C1 segment of cervical spinal cord (tissue), 14 donors: ENCODE data around the gene SHANK1.
A peak's percentile ranks its signal among the peaks of the same experiment; 100 is the strongest.

ENCODE experiments used
- DNase-seq, 14 donors: peaks; one replicate each; lab custom pipeline; 2025; lab: John Stamatoyannopoulos, UW

Gene SHANK1

GRCh38 chr19:50711805-50712204 lies 7.8 kb downstream of the SHANK1 start:
- DNase-seq: no peak

DNA sequence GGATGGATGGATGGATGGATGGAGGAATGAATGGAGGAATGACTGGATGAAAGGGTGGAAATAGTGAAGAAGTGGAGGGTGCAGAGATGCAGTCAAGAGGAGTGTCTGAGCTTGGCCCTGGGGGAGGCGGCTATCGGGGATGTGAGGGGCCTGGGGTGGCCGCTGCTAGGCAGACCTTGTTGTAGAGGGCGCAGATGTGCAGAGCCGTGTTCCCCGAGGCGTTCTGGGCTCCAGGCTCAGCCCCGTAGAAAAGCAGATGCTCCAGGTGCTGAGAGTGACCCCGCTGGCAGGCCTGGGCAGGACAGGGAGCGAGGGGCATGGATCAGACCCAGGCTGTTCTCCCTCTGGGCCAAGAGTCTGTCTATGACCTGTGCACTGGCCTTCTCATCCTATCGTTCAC lies 8.4 kb downstream of the SHANK1 start:
- DNase-seq: no peak

DNA sequence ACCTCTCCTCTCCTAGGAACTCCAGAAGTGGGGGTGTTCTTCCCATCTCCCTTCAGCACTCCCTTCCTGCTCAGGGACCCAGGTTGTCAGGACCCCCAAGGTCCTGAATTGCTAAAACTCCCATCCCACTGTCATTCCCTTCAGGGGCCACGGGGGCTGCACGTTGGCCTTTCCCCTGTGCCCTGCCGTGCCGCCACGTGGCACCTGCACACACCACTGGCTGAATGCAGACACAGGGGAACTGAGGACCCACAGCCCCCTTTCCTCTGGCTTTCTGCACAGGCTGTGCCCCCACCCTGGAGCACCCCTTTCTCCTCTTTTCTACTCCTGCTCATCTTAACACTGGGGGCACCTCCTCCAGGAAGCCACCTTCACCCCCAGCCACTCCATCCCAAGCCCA lies 9.0 kb downstream of the SHANK1 start:
- DNase-seq: no peak

DNA sequence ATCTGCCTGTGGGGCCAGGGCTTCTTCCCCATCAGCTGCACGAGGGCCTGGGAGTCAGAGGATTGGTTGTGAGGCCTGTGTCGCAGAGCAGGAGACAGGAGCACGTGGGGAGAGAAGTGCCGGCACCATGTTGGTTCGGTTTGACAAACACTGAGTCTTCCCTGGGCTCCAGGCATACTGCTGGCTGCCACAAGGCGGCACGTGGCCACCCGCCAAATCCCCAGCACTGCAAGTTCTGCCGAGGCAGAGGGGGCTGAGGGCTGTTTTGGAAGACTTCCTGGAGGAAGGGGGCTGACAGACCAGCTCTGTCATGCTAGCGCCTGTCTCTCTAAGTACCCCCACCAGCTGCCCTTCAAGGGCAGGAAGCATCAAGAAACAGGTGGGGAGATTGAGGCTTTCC lies 9.5 kb downstream of the SHANK1 start:
- no peak for DNase-seq

- DNase-seq: no peak
These were observed 11.3 kb downstream of the SHANK1 start for GRCh38 chr19:50708179-50708879.

GRCh38 chr19:50706387-50706786 lies 13.2 kb downstream of the SHANK1 start:
- no peak for DNase-seq

GRCh38 chr19:50705422-50706019 lies 14.1 kb downstream of the SHANK1 start:
- no peak for DNase-seq

DNA sequence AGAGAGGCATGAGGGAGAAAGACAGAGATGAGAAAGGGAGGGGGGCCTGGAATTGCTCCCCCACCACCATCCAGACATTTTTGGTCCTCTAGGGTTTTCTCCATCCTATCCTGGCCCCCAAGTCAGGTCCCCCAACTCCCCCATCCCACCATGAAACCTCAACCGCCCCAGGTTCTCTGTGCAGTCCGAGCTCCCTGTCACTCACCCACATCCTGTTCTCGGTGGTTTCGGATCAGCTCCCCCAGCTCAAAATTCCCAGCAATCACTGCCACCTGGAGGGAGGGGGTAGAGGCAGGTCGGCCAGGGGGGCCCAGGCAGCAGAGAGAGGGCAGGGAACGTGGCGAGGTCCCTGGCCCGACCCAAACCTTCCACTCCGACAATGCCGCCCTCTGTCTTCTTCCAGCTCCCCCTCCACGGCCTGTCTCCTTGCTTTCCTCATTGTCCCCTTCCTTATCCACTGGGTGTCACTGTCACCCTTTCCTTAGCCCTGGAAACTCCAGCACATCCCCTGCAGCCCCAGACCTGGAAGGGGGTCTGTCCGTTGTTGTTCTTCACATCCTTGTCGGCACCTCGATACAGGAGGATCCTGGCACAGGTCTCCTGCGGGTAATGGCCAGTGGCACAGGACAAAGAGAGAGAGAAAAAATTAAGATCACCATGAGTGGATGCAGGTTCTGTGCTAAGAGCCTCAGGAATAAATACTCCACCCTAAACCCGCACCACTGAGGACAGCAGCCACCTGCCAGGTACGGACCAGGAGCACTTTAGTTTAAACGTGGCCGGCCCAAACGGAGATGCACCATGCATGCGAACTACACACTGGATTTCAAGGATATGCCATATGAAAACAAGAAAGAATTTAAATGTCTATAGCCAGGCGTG lies 15.4 kb downstream of the SHANK1 start:
- no peak for DNase-seq

DNA sequence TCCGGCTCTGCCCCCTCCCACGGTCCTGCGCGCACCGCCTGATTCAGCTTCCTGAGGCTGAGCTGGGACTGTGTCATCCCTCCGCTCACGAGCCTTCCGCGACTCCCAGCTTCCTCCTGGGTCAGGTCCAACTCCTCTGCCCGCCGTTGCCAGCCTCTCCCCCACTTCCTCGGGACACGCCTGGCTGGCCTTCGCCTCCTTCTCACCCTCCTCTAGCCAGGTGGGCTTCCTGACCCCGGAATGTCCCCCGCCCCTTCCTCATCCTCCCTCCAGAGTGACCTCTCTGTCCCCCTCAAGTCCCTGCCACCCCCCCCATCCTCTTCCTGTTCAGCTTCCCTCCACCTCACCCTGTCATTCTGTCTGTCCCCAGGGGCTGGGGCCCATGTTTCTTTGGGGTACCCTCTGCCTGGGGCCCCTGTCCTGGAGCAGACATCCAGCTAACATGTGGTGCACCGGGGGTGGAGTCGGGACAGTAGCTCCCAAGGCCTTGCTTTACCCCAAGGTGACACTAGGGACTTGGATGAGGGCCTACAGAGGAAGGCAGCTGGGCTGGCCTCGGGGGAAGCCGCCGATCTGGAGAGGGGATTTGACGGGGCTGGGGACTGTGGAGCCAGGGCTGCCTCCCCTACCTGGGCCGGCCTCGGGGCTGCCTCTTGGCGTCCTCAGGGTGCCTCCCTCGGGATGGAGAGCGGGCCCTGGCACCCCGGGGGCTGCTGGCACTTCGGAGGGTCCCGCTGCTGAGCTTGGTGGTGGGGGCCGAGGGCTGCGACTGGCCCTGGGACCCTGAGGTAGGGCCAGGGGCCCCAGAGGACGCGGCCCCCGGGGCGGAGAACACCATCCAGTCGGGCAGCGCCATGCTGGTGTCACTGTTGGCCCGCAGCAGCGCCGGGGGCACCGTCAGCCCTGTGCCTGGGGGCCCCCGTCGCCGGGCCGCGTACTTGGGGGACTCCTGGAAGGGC lies 16.5 kb downstream of the SHANK1 start:
- no peak for DNase-seq

DNA sequence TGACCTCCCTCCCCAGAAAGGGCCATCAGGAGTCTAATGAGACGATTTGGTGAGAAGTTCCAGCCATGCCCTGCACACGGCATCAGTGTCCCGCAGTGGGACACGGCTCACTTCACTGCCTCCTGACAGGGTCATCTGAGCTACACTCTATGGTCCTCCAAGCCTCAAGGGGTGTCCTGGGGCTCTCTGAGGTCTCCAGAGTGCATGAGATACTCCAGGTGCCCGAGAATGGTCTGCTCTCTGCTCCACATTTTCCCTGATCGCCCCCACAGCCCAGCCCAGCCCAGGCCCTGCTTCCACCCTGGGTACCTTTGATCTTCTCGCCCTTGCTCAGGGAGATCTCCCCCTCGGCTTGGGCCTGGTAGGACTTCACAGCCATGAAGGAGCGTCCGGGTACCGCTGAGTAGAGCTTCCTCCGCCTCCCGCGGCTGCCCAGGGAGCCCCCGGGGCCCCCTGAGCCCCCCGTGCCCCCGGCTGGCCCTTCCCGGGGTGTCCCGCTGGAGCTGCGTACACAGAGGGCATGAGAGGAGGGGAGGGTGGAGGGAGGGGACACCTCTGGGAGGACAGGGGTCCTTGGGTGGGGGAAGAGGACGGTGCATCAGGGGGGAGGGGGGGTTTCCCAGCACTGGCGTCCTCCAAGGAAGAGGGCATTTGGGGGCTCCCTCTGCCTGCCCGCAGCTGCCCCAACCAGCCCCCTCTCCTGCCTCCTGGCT lies 17.3 kb downstream of the SHANK1 start:
- DNase-seq: no peak

GRCh38 chr19:50701367-50701985 lies 18.1 kb downstream of the SHANK1 start:
- no peak for DNase-seq

GRCh38 chr19:50697414-50698124 lies 22.0 kb downstream of the SHANK1 start:
- no peak for DNase-seq

DNA sequence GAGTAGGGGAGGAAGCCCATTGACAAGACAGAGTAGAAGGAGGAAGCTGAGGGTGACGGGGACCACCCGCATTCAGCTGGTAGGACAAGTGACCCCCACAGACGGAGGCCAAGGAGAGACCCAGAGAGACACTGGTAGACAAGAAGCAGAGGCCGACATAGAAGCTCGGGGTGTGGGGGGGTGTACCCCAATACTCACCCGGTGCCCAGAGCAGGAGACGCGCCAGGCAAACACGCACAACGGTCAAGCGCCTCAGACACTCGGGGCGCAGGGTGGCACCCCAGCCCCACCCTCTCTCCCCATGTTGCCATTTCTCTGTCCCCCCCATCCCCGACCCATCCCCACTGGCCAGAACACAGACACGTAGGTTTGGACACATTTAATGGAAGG lies 23.5 kb downstream of the SHANK1 start:
- no peak for DNase-seq

- peak in 1 of 14 donors; percentile 68 for DNase-seq
These were observed 24.1 kb downstream of the SHANK1 start for GRCh38 chr19:50695251-50696093.

DNA sequence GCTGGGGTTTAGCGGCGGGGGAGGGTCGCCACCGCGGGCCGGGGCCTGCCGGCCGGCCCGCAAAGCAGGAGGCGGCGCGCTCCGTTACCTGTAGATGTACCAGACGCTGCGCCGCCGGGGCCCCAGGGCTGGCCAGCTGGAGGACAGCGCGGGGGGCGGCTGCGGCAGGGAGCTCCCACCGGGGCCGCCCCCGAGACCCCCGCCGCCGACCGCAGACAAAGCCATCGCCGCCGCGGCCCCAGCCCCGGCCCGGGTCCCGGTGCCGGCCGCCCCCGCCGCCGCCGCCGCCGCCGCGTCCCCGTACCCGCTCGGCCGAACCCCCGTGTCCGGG lies 24.8 kb downstream of the SHANK1 start:
- DNase-seq: no peak

GRCh38 chr19:50693064-50693975 lies 26.3 kb downstream of the SHANK1 start:
- peak in 1 of 14 donors; percentile 25 for DNase-seq

DNA sequence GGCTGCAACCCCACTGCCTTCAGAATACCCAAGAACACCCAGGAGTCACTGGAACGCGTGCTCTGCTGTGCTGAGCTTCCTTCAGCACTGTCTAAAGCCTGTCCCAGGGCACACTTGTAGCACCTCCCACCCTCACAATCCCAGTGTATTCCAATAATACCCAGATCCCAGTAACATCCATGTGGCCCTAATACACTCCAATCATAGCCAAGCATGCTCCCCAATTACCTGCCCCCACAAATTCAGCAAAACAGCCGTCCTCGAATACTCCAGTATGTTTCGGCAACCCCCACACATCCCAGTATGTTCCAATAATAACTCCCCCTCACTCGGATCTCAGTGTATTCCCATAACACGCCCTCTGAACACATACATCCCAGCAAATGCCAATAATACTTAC lies 29.2 kb downstream of the SHANK1 start:
- DNase-seq: no peak

- DNase-seq: no peak
These were observed 30.8 kb downstream of the SHANK1 start for GRCh38 chr19:50688766-50689165.
